Mammary epithelial cell (primary cell): Measurements from ENCODE around the gene FRYL.

Experiments used
- CTCF ChIP-seq, 2 donors: IDR thresholded peaks in 1 of 2; conservative IDR thresholded peaks in 1 of 2; 2 replicates each; pipeline ENCODE4 v1.5.1; 2011 to 2012; ENCODE audit warnings: inconsistent platforms in 2 of 2, low read length in 2 of 2, mild to moderate bottlenecking in 2 of 2, control low read depth in 1 of 2, low read depth in 1 of 2; ENCODE audit not compliant: insufficient read depth in 1 of 2; ENCODE audit errors: extremely low read depth in 1 of 2
- EZH2 ChIP-seq: IDR thresholded peaks from 2 replicates; pipeline ENCODE4 v1.6.1; 2012; ENCODE audit warnings: low read length, inconsistent platforms, borderline replicate concordance

- TF ChIP-seq CTCF (conservative IDR thresholded peaks at IDR 0.05 in 1 of 2, IDR thresholded peaks at IDR 0.05 in 1 of 2; ENCODE audit: extremely low read depth in 1 of 2, insufficient read depth in 1 of 2, low read depth in 1 of 2, low read length in 2 of 2) (no peak), EZH2 (no peak)
Observed at GRCh38 chr4:48564151-48564550, 215.9 kb downstream of the FRYL start.
